Upper lobe of right lung (tissue), 1 donor: ENCODE data around the gene CDH4. TPM values are rescaled to one million over a fixed set of nuclear protein-coding genes. Genes with fewer than 3 reads are reported as not detected.

Source experiments
- ATAC-seq: fragments of 200-7000 bp; cut with Tn5 transposase; one replicate; pipeline ENCODE4 v1.9.1; 2020; ENCODE audit warnings: mild to moderate bottlenecking, moderate library complexity
- DNase-seq: peaks from one replicate; pipeline ENCODE4 v3.0.0-alpha.2; 2020
- H3K27ac ChIP-seq: fragments of 200-600 bp; one replicate; pipeline ENCODE4 v1.8.0; 2022
- H3K27me3 ChIP-seq: fragments of 200-600 bp; one replicate; pipeline ENCODE4 v1.8.0; 2022; ENCODE audit warnings: mild to moderate bottlenecking
- H3K36me3 ChIP-seq: fragments of 200-600 bp; one replicate; pipeline ENCODE4 v1.8.0; 2022
- H3K4me1 ChIP-seq: fragments of 200-600 bp; one replicate; pipeline ENCODE4 v1.8.0; 2022
- H3K4me3 ChIP-seq: fragments of 200-600 bp; one replicate; pipeline ENCODE4 v1.8.0; 2022; ENCODE audit warnings: mild to moderate bottlenecking
- H3K9me3 ChIP-seq: fragments of 200-600 bp; one replicate; pipeline ENCODE4 v1.8.0; 2022
- intact Hi-C: fragments of 100-400 bp; cut with DNase I; formaldehyde crosslinking; loops from one replicate; pipeline ENCODE4 v1.11.0; 2022
- total RNA-seq: library from RNA; stranded (reverse); fragmentation: NEBNext Ultra II Directional; extraction: Animal tissue kit (Norgen Biotek cat#: 25700); gene quantifications from one replicate; pipeline ENCODE4 v1.2.1, GENCODE V29; 2021
- TF ChIP-seq, protein P1 (sequence below): fragments of 200-600 bp; IDR thresholded peaks from one replicate; pipeline ENCODE4 v1.8.0; 2022; ENCODE audit warnings: antibody characterized with exemption
- donor health status: DM: no; HTN: yes; CAD: no; lungs with severe emphysema.

The CDH4 gene
- total RNA-seq, 1 donor from 2014 or later: 0.23 TPM

DNA sequence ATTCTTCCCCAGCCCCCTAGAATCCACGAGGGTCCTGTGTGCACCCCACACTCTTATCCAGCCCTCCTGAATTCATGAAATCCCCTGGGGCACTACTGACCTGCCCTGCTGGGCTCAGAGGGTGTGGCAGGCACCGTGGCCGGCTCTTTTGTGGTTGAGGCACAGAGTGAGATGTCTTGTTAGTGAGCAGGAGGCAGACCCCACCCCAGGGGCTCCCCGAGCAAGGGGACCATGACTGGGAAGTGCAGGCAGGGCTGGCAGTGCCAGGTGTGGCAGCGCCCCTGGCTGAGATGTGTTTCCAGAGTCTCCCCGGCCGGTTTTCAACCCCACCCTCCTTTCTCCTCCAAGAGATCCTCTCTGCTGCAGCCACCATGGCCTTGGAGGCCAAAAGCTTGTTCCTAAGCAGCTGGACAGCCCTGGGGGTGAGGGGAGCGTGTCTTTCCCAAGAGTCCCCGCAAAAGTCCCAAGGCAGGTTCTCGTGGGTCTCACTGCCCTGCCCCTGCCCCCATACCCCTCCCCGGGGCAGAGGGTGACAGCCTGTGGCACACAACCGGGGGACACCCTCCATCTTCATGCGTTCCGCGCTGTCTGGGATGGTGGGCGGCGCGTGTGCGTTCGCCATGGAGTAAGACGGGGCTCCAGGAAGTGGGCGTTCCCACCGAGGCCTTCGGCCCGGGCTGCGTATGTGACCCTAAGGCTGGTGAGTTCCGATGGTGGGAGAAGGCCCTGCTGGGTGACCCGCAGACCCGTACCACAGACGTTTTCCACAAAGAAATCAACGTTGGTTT is 604.8 kb downstream of the CDH4 start:
- H3K36me3 ChIP-seq: no peaks in the 10 kb centered on the region
- intact Hi-C loops: no loop called here
- H3K4me3 ChIP-seq: no peak overlapping the region
- peaks cover 2% of the 10 kb centered on the region for H3K27me3 ChIP-seq
- ATAC-seq (no peak), DNase-seq (no peak)
- TF ChIP-seq, protein P1, sequence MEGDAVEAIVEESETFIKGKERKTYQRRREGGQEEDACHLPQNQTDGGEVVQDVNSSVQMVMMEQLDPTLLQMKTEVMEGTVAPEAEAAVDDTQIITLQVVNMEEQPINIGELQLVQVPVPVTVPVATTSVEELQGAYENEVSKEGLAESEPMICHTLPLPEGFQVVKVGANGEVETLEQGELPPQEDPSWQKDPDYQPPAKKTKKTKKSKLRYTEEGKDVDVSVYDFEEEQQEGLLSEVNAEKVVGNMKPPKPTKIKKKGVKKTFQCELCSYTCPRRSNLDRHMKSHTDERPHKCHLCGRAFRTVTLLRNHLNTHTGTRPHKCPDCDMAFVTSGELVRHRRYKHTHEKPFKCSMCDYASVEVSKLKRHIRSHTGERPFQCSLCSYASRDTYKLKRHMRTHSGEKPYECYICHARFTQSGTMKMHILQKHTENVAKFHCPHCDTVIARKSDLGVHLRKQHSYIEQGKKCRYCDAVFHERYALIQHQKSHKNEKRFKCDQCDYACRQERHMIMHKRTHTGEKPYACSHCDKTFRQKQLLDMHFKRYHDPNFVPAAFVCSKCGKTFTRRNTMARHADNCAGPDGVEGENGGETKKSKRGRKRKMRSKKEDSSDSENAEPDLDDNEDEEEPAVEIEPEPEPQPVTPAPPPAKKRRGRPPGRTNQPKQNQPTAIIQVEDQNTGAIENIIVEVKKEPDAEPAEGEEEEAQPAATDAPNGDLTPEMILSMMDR: no peak
- H3K9me3 ChIP-seq: no peaks in the 10 kb centered on the region
- H3K4me1 ChIP-seq: no peaks in the 10 kb centered on the region
- H3K27ac ChIP-seq: no peak overlapping the region

DNA sequence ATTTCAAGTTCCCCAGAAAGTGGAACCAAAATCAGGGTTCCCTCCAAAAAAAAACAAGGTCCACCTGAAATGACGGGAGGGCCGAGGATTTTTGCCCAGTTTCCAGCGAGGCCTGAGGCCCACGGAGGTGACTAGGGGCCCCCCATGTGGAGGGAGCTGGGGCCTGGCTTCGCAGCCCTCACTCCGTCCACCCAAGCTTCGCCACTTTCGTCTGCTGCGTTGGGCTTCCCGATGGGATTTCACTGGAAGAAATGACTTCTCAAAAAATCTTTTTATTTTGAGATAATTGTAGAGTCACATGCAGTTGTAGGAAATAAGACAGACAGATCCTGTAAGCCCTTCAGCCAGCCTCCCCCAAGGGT is 605.3 kb downstream of the CDH4 start:
- no peaks in the 10 kb centered on the region for H3K36me3 ChIP-seq
- TF ChIP-seq, protein P1: no peak
- no peaks in the 10 kb centered on the region for H3K9me3 ChIP-seq
- intact Hi-C loops: no loop called here
- no peak overlapping the region for H3K27ac ChIP-seq
- DNase-seq (no peak), ATAC-seq (no peak)
- H3K27me3 ChIP-seq: no peaks in the 10 kb centered on the region
- H3K4me1 ChIP-seq: no peaks in the 10 kb centered on the region
- H3K4me3 ChIP-seq: no peak overlapping the region

DNA sequence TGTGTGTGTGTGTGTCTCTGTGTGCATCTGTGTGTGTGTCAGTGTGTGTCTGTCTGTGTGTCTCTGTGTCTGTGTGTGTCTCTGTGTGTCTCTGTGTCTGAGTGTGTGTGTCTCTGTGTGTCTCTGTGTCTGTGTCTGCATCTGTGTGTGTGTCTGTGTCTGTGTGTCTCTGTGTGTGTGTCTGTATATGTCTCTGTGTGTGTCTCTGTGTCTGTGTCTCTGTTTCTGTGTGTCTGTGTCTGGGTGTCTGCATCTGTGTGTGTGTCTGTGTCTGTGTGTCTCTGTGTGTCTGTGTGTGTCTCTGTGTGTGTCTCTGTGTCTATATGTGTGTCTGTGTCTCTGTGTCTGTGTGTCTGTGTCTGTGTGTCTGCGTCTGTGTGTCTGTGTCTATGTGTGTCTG is 605.8 kb downstream of the CDH4 start:
- H3K27ac ChIP-seq: no peak overlapping the region
- ATAC-seq: no peak
- intact Hi-C loops: no loop called here
- TF ChIP-seq, protein P1: no peak
- DNase-seq: no peak
- H3K27me3 ChIP-seq: no peaks in the 10 kb centered on the region
- H3K4me1 ChIP-seq: no peaks in the 10 kb centered on the region
- H3K9me3 ChIP-seq: no peaks in the 10 kb centered on the region
- no peak overlapping the region for H3K4me3 ChIP-seq
- H3K36me3 ChIP-seq: no peaks in the 10 kb centered on the region

DNA sequence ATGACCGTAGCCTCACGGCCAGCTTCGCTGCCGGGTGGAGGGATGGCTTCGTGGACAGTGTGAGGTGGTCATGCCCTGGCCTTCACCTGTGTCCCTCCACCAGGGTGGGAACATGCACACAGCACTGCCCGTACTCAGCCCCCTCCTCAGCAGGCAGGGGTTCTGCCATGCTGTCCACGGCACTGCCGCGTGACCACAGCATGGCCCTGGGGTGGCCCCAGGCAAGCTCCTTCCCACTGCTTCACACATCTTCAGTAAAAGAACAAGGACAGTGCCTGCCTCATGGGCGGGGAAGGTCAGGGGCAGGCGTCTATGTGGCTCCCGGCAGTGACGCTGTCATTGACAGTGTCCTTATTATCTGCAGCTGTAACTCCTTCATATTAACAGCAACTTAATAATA is 607.7 kb downstream of the CDH4 start:
- H3K9me3 ChIP-seq: no peaks in the 10 kb centered on the region
- H3K4me1 ChIP-seq: no peaks in the 10 kb centered on the region
- no peak overlapping the region for H3K4me3 ChIP-seq
- H3K27me3 ChIP-seq: no peaks in the 10 kb centered on the region
- H3K36me3 ChIP-seq: no peaks in the 10 kb centered on the region
- ATAC-seq (no peak), DNase-seq (no peak)
- TF ChIP-seq, protein P1: no peak
- intact Hi-C loops: no loop called here
- no peak overlapping the region for H3K27ac ChIP-seq

DNA sequence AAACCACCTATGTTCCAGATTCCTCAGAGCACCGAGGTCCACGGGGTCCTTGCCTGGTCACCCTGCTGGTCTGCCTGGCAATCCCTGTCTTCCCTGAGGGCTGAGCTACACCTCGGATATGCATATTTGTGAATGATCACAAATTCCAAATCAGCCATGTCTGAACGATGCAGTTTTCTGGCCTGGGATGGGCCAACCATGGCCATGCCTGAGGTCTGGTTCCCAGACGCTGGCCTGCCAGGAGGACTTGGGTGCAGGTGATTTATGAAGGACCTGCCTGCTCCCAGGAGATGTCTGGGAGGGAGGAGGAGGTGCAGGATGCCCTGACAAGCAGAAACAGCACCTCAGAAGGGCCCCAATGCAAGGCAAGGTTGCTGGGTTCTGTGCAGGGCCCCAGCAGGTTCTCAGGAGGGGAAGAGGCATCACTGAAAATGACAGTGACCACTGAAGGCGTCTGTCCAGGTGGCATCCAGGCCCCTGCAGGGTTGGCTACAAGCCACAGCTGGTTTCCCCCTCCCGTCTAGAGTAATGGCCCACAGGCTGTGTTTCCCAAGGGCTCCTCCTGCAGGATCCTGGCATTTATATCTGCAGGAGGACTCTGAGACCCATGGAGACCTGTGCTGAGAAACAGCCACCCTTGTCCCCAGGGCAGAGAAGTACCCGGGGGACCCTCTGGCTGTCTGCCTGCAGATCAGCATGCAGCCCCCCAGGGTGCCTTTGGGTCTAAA is 608.4 kb downstream of the CDH4 start:
- H3K27me3 ChIP-seq: no peaks in the 10 kb centered on the region
- DNase-seq: no peak
- TF ChIP-seq, protein P1: no peak
- no peak overlapping the region for H3K4me3 ChIP-seq
- H3K36me3 ChIP-seq: no peaks in the 10 kb centered on the region
- H3K27ac ChIP-seq: no peak overlapping the region
- no peaks in the 10 kb centered on the region for H3K4me1 ChIP-seq
- ATAC-seq: no peak
- no peaks in the 10 kb centered on the region for H3K9me3 ChIP-seq
- intact Hi-C loops: no loop called here
